ENCODE results near the gene ABI3.
"Not testable (repeated sequence)": the region's sequence is repeated elsewhere in the genome, so short reads cannot be mapped to it uniquely, and the experiment has no call there.

The ABI3 gene

DNA sequence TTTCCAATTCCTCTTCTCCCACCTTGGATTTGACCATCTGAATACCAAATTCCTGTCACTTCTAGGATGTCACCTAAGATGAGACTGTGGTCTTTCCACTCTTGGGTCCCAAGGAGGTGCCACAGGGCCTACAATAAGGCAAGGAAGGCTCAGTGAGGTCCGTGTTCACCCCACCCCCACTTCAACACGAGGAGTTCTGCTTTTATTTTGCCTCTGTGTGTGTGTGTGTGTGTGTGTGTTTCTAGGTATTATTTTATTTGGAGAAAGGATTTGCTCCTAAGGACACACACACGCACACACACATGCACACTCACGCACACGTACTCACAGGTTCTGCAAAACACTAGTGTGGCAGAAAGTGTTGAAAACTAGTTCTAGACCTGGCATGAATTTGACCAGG lies 44.6 kb downstream of the ABI3 start:
- FAIRE-seq: no peak

DNA sequence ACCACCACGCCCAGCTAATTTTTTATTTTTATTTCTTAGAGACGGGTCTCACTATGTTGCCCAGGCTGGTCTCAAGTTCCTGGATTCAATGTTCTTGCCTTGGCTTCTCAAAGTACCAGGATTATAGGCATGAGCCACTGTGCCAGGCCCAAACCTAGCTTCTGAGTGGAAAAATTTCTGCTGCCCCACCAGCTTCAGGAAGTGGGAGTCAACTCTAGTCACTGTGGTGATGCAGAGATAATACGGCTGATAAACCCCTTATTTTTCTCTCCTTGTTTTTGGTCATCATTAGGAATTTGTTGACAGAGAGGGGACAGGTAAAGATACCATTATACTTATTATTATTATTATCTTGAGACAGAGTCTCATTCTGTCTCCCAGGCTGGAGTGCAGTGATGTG lies 47.9 kb downstream of the ABI3 start:
- FAIRE-seq: no peak

DNA sequence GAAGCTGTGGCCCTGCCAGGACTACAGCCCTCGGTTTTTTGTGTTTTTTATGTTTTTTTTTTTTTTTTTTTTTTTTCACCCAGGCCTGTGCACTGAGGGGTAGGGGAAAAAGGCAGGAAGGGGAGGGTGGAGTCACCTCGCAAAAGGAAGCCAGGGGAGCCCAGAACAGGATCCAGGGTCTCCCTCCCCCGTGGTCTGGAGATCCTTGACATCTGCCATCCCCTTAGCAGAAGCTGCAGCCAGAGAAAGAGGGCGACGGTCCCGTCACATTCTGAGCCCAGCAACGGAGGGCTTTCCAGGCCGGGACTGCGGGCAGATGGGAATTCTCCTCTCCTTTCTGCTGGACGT lies 49.1 kb downstream of the ABI3 start:
- FAIRE-seq: no peak

DNA sequence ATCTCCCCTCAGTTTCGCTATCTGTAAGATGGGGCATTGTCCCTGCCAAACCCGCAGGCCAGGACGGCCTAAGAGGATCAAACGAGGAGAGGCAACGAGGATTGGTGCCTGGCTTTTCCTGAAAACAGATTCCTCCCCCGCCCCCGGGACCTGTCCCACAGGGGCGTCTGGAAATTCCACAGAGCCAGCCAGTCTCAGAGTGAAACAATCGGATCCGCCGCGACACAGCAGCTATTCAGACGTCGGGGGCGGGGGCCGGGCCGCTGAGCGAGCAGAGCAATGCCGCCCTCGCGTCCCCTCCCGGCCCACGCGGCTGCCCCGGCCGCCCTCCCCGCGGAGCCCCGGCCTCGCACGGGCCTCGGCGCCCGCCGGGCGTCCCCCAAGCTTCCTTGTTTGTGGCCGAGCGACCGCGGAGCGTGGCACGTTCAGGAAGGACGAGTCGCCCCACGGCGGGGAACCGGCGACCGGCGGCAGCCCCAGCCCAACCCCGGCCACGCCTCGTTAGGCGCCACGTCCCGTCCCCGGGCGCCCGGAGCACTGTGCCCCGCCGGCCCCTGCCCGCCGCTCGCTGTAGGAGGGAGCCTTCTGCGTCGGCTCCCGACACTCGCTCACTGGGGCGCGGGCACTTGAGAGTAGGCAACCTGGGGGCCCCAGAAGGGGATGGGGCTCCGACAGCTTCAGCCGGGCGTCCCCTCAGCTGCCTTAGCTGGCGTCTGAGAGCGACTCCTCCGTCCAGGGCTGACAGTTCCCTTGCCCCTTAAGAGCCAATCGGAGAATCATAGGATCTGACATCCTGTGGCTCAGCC lies 49.7 kb downstream of the ABI3 start:
- no peak for FAIRE-seq

DNA sequence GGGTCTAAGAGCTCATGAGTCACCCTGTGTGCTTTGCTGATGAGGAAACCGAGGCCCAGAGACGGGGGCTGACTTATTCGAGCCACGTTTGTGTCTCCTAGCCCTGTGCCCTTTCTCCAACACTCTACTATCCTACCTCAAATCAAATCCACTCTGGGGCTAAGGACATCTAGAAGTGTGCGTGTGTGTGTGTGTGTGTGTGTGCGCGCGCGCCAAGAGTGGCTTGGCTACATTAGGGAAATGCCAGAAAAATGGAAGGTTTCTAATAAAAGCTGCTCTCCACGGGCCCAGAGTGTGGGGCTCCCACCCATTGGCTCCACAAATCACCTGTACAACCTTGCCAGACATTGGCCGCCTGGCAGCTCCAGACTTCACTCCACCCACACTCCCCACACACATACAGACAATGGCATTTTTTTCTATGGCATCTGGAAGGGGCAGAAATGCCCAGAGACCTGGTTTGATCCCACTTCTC lies 50.3 kb downstream of the ABI3 start:
- no peak for FAIRE-seq

DNA sequence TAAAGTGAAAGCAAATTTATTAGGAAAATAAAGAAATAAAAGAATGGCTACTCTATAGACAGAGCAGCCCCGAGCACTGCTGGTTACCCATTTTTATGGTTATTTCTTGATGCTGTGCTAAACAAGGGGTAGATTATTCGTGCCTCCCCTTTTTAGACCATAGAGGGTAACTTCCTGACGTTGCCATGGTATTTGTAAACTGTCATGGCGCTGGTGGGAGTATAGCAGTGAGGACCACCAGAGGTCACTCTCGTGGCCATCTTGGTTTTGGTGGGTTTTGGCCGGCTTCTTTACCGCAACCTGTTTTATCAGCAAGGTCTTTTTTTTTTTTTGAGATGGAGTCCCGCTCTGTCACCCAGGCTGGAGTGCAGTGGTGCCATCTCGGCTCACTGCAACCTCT lies 51.0 kb downstream of the ABI3 start:
- not testable (repeated sequence) for FAIRE-seq

DNA sequence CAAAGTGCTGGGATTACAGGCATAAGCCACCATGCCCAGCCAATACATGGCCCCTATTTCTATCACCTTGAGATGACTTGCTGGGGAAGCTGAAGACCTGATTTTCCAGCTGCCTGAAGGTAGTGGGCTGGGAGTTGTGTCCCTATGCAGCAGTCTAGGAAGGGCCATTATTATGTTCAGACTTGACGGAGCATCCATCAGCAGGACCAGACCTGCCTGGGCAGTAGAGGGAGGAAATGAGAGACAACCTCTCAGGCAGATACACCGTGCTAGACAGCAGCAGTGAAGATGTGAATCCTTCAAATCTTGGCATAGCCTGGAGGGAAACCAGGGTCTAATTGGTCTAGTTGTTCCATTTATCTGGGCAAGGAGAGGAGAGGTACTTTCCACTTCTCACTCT lies 55.7 kb downstream of the ABI3 start:
- no peak for FAIRE-seq

DNA sequence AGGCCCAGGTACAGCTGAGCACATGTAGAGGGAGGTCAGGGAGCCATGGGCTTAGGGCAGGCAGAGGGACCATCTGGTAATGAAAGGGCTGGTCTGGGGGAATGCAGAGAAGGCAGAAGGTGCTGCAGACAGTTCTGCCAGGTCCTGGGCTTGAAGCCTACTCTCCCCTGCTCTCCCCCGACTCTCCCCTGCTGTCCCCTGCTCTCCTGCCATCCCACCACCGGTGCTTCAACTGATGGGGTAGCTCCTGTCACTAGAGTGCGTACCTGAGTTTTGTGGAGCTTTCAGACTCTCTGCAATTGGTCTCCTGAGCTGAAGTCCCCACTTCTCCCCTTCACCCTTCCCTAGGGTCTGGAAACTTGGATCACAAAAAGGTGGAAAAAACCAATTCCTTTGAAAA lies 57.4 kb downstream of the ABI3 start:
- no peak for FAIRE-seq

DNA sequence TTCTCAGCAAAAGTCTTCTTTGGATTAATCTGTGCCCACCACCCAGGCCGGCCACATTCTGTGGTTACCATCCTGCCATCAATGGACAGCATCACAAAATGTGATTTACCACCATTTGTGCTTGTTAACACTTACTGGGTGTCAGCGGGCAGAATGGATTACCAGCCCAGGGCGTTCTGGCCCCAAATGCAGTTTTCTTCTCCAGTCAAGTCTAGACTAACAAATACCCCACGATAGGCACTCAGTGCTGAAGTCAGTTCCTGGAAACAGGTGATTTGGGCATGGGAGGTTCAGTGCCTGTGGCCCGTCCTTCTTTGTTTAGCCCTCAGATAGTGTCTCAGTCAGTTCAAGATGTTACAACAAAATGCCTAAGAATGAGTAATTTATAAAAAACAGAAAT lies 58.8 kb downstream of the ABI3 start:
- no peak for FAIRE-seq

All from colon (tissue), 2 donors.